Natural killer cell (primary cell): Measurements from ENCODE around the gene MARF1. TPM values are rescaled to one million over a fixed set of nuclear protein-coding genes. Genes with fewer than 3 reads are reported as not detected.

ENCODE experiments used
- ATAC-seq, 3 donors: fragments of 150-1000 bp in 2 of 3; fragments of 200-7000 bp in 1 of 3; cut with Tn5 transposase; 1 replicate in 1 of 3; 2 replicates in 2 of 3; pipeline ENCODE4 v1.10.0; 2021; ENCODE audit warnings: mild to moderate bottlenecking in 2 of 3, moderate library complexity in 2 of 3
- DNase-seq, 2 donors: peaks; one replicate each; pipeline versions ENCODE4 v3.0.0 to v3.0.0-alpha.2; 2013 to 2021; ENCODE audit warnings: mixed read lengths in 1 of 2
- H3K27ac ChIP-seq: one replicate; pipeline ENCODE4 v1.5.1; 2013; ENCODE audit warnings: mild to moderate bottlenecking, low read length
- H3K27me3 ChIP-seq: one replicate; pipeline ENCODE4 v1.6.1; 2013; ENCODE audit warnings: low read length; ENCODE audit not compliant: control insufficient read depth, insufficient read depth
- H3K36me3 ChIP-seq: one replicate; pipeline ENCODE4 v1.6.1; 2013; ENCODE audit warnings: low read length; ENCODE audit not compliant: control insufficient read depth, insufficient read depth
- H3K4me1 ChIP-seq: one replicate; pipeline ENCODE4 v1.6.1; 2013; ENCODE audit warnings: low read length; ENCODE audit not compliant: control insufficient read depth, insufficient read depth
- H3K4me3 ChIP-seq: one replicate; pipeline ENCODE4 v1.5.1; 2013; ENCODE audit warnings: low read length
- H3K9me3 ChIP-seq: one replicate; pipeline ENCODE4 v1.6.1; 2013; ENCODE audit warnings: low read length; ENCODE audit not compliant: control insufficient read depth, insufficient read depth
- H3K27ac Mint-ChIP-seq, 2 donors: one replicate each; pipeline ENCODE4 v1.8.0; 2022; ENCODE audit warnings: mild to moderate bottlenecking in 2 of 2, mixed read lengths in 2 of 2, moderate library complexity in 1 of 2
- H3K27me3 Mint-ChIP-seq, 2 donors: one replicate each; pipeline ENCODE4 v1.8.0; 2022; ENCODE audit warnings: low read depth in 2 of 2, mixed read lengths in 2 of 2
- H3K36me3 Mint-ChIP-seq: one replicate; pipeline ENCODE4 v1.8.0; 2022; ENCODE audit warnings: mixed read lengths
- H3K4me1 Mint-ChIP-seq, 2 donors: one replicate each; pipeline ENCODE4 v1.8.0; 2022; ENCODE audit warnings: mixed read lengths in 2 of 2
- H3K4me3 Mint-ChIP-seq: one replicate; pipeline ENCODE4 v1.8.0; 2022; ENCODE audit warnings: mild to moderate bottlenecking, moderate library complexity, mixed read lengths
- H3K9me3 Mint-ChIP-seq, 2 donors: one replicate each; pipeline ENCODE4 v1.8.0; 2022; ENCODE audit warnings: mixed read lengths in 2 of 2
- CTCF ChIP-seq: fragments of 200-600 bp; IDR thresholded peaks from one replicate; pipeline ENCODE4 v1.8.0; 2022; ENCODE audit warnings: antibody characterized with exemption
- WGBS: methylation state at CpG from one replicate; pipeline ENCODE4 v1.1.7; 2013; ENCODE audit warnings: missing lambda C conversion rate; ENCODE audit not compliant: insufficient coverage; 5-methylcytosine and 5-hydroxymethylcytosine counted together
- intact Hi-C: fragments of 100-400 bp; cut with micrococcal nuclease; formaldehyde crosslinking; loops from one replicate; pipeline ENCODE4 v1.14.2; 2022
- total RNA-seq, 4 donors: library from RNA; stranded (reverse); fragments of 120-200 nt in 1 of 4; gene quantifications; one replicate each; pipeline versions ENCODE4 v1.2.3 to v1.2.4, GENCODE V29; 2013 to 2022

MARF1 gene
- total RNA-seq, 3 donors from 2014 or later (not counting 1 experiment from before 2014, with no cell fraction given): 127 to 149 (median 140) TPM

- 92% methylated on average over 10 of the region's 10 CpGs for WGBS
- H3K4me1 ChIP-seq: no peaks in the 10 kb centered on the region
- H3K27ac ChIP-seq: no peak overlapping the region
- no peak overlapping the region for H3K4me3 Mint-ChIP-seq
- H3K27me3 Mint-ChIP-seq: no peaks in the 10 kb centered on the region
- H3K36me3 ChIP-seq: peaks cover 81% of the 10 kb centered on the region
- intact Hi-C loops: no loop called here
- TF ChIP-seq CTCF: no peak
- peaks cover 15 to 17% of the 10 kb centered on the region in 2 donors for H3K4me1 Mint-ChIP-seq
- no peaks in the 10 kb centered on the region for H3K9me3 ChIP-seq
- H3K36me3 Mint-ChIP-seq: peaks cover 15% of the 10 kb centered on the region
- H3K9me3 Mint-ChIP-seq: no peaks in the 10 kb centered on the region
- no peak overlapping the region for H3K4me3 ChIP-seq
- DNase-seq (no peak), ATAC-seq (no peak)
- H3K27me3 ChIP-seq: no peaks in the 10 kb centered on the region
- no peak overlapping the region for H3K27ac Mint-ChIP-seq
Measured at GRCh38 chr16:15610369-15610871, 32.5 kb downstream of the MARF1 start.

- DNase-seq (no peak), ATAC-seq (no peak)
- Histone ChIP-seq H3K4me3 (no peak overlapping the region), H3K36me3 (peaks cover 85% of the 10 kb centered on the region), H3K9me3 (no peaks in the 10 kb centered on the region), H3K27me3 (no peaks in the 10 kb centered on the region), H3K4me1 (no peaks in the 10 kb centered on the region), H3K27ac (no peak overlapping the region)
- intact Hi-C loops: no loop called here
- no peak for TF ChIP-seq CTCF
- Mint-ChIP-seq H3K4me1 (peaks cover 15 to 17% of the 10 kb centered on the region in 2 donors), H3K4me3 (no peak overlapping the region), H3K36me3 (peaks cover 15% of the 10 kb centered on the region), H3K27me3 (no peaks in the 10 kb centered on the region), H3K27ac (no peak overlapping the region), H3K9me3 (no peaks in the 10 kb centered on the region)
- WGBS: 98% methylated on average over 5 of the region's 6 CpGs
Measured at GRCh38 chr16:15609286-15609649, 33.7 kb downstream of the MARF1 start.

- Mint-ChIP-seq H3K4me1 (peaks cover 15 to 17% of the 10 kb centered on the region in 2 donors), H3K36me3 (peaks cover 19% of the 10 kb centered on the region), H3K27ac (no peak overlapping the region), H3K27me3 (no peaks in the 10 kb centered on the region), H3K4me3 (no peak overlapping the region), H3K9me3 (no peaks in the 10 kb centered on the region)
- DNase-seq (no peak), ATAC-seq (no peak)
- no peak for TF ChIP-seq CTCF
- intact Hi-C loops: no loop called here
- Histone ChIP-seq H3K27me3 (no peaks in the 10 kb centered on the region), H3K4me1 (no peaks in the 10 kb centered on the region), H3K36me3 (peaks cover 89% of the 10 kb centered on the region), H3K9me3 (no peaks in the 10 kb centered on the region), H3K4me3 (no peak overlapping the region), H3K27ac (no peak overlapping the region)
- 97% methylated on average over 14 of the region's 19 CpGs for WGBS
Measured at GRCh38 chr16:15608398-15609285, 34.3 kb downstream of the MARF1 start.
